Neural crest cell (in vitro differentiated cells): ENCODE results near the gene REV1. TPM values are rescaled to one million over a fixed set of nuclear protein-coding genes. Genes with fewer than 3 reads are reported as not detected.

Experiments
- DNase-seq: peaks from one replicate; pipeline ENCODE4 v3.0.0; 2021; ENCODE audit warnings: low read depth, mixed read lengths, low spot score
- H3K27ac Mint-ChIP-seq: one replicate; pipeline ENCODE4 v1.8.0; 2021; ENCODE audit warnings: mild to moderate bottlenecking, mixed read lengths; ENCODE audit not compliant: unreplicated experiment
- H3K27me3 Mint-ChIP-seq: 2 replicates; pipeline ENCODE4 v1.8.0; 2021; ENCODE audit warnings: low read depth, mild to moderate bottlenecking, mixed read lengths
- H3K36me3 Mint-ChIP-seq: 2 replicates; pipeline ENCODE4 v1.8.0; 2021; ENCODE audit warnings: low read depth, mild to moderate bottlenecking, mixed read lengths
- H3K4me1 Mint-ChIP-seq: 2 replicates; pipeline ENCODE4 v1.8.0; 2021; ENCODE audit warnings: mixed read lengths
- H3K4me3 Mint-ChIP-seq: one replicate; pipeline ENCODE4 v1.8.0; 2021; ENCODE audit warnings: mild to moderate bottlenecking, mixed read lengths
- H3K9me3 Mint-ChIP-seq: 2 replicates; pipeline ENCODE4 v1.8.0; 2021; ENCODE audit warnings: mixed read lengths
- total RNA-seq: library from RNA; stranded (reverse); gene quantifications from 2 replicates; pipeline ENCODE4 v1.2.1, GENCODE V29; 2021
- TF ChIP-seq, protein P1 (sequence below): fragments of 200-600 bp; sonication (generic); conservative IDR thresholded peaks from 2 replicates; pipeline ENCODE4 v1.5.0; 2021; ENCODE audit warnings: antibody characterized with exemption, mild to moderate bottlenecking

The REV1 gene
- total RNA-seq, 1 donor from 2014 or later = 48.6 TPM

- Mint-ChIP-seq H3K4me1 (no peaks in the 10 kb centered on the region), H3K4me3 (no peak overlapping the region), H3K27me3 (no peaks in the 10 kb centered on the region), H3K36me3 (peaks cover 13% of the 10 kb centered on the region), H3K27ac (no peak overlapping the region), H3K9me3 (no peaks in the 10 kb centered on the region)
- TF ChIP-seq, protein P1, sequence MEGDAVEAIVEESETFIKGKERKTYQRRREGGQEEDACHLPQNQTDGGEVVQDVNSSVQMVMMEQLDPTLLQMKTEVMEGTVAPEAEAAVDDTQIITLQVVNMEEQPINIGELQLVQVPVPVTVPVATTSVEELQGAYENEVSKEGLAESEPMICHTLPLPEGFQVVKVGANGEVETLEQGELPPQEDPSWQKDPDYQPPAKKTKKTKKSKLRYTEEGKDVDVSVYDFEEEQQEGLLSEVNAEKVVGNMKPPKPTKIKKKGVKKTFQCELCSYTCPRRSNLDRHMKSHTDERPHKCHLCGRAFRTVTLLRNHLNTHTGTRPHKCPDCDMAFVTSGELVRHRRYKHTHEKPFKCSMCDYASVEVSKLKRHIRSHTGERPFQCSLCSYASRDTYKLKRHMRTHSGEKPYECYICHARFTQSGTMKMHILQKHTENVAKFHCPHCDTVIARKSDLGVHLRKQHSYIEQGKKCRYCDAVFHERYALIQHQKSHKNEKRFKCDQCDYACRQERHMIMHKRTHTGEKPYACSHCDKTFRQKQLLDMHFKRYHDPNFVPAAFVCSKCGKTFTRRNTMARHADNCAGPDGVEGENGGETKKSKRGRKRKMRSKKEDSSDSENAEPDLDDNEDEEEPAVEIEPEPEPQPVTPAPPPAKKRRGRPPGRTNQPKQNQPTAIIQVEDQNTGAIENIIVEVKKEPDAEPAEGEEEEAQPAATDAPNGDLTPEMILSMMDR = no peak
- DNase-seq = no peak
Measured at GRCh38 chr2:99444222-99444621, 45.6 kb downstream of the REV1 start.

DNA sequence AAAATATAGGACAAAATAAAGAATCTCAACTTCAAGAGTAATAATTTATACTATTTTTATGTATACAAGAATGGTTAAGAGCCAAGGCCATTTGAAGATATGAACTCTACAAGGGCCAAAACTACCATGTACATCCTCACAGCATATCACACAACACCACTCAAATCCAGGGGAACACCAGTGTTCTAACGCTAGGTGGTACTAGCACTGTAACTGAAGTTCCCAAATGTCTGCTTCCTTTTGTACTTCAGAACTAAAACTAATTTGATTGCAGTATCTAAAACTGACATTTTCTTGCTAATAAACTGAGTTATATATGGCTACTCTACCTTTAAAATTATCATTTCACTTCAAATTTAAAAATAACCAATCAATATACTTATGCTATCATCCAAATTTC lies 47.0 kb downstream of the REV1 start:
- DNase-seq = no peak
- Mint-ChIP-seq H3K4me1 (no peaks in the 10 kb centered on the region), H3K27ac (no peak overlapping the region), H3K36me3 (peaks cover 6% of the 10 kb centered on the region), H3K4me3 (no peak overlapping the region), H3K27me3 (no peaks in the 10 kb centered on the region), H3K9me3 (no peaks in the 10 kb centered on the region)
- TF ChIP-seq, protein P1 = peak; percentile 39

DNA sequence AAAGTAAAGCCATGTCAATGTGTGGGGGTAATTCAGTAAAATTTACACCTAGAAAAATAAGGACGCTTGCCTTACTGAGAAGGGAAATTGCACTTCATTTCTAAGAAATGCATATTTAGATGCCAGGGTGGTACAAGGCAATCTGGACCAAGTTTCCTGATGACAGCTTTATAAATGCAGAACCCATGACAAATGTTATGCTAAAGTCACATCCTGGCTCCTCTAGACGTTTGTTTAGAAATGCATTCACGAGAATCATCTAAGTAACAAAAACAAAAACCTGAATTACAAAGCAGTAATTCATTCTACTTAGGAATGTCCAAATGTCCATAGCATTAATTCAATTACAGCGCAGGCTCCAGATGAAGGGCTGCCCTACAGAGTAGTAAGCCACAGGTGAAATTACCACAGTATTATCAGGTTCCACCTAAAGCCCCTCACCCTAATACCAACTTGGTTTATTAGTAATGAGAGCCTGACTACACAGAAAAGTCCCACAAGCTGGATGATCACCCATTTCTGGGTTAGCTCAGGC lies 49.8 kb downstream of the REV1 start:
- H3K27ac Mint-ChIP-seq = no peak overlapping the region
- no peaks in the 10 kb centered on the region for H3K27me3 Mint-ChIP-seq
- TF ChIP-seq, protein P1 = no peak
- no peaks in the 10 kb centered on the region for H3K36me3 Mint-ChIP-seq
- no peak for DNase-seq
- no peak overlapping the region for H3K4me3 Mint-ChIP-seq
- no peaks in the 10 kb centered on the region for H3K4me1 Mint-ChIP-seq
- no peaks in the 10 kb centered on the region for H3K9me3 Mint-ChIP-seq

GRCh38 chr2:99436874-99437273 lies 52.9 kb downstream of the REV1 start:
- no peak overlapping the region for H3K27ac Mint-ChIP-seq
- H3K27me3 Mint-ChIP-seq = no peaks in the 10 kb centered on the region
- no peak overlapping the region for H3K4me3 Mint-ChIP-seq
- no peaks in the 10 kb centered on the region for H3K4me1 Mint-ChIP-seq
- TF ChIP-seq, protein P1 = no peak
- no peaks in the 10 kb centered on the region for H3K36me3 Mint-ChIP-seq
- no peaks in the 10 kb centered on the region for H3K9me3 Mint-ChIP-seq
- DNase-seq = no peak

DNA sequence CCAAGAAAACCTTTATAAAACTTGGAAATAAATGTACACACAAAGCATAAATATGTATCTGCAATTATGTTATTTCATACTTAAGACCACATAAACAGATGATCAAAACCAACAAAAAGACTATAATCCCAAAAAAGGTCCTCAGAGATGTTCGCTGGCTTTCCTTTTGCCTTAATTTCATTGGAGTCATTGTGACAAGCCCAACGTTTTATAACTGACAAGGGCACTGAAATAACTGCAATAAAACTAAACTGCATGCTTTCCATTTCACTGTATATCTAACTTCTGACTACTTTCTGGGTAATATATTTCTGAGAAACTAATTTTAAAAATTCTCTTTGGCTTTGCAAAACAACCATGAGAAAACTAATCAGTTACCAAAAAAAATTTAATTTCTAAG lies 56.5 kb downstream of the REV1 start:
- no peak for DNase-seq
- Mint-ChIP-seq H3K36me3 (peaks cover 3% of the 10 kb centered on the region), H3K4me1 (no peaks in the 10 kb centered on the region), H3K27me3 (no peaks in the 10 kb centered on the region), H3K27ac (no peak overlapping the region), H3K9me3 (no peaks in the 10 kb centered on the region), H3K4me3 (no peak overlapping the region)
- TF ChIP-seq, protein P1 = no peak
